Forelimb muscle (tissue), 1 donor: ENCODE measurements around the gene PPP2R2D. TPM values are rescaled to one million over a fixed set of nuclear protein-coding genes. Genes with fewer than 3 reads are reported as not detected.
"Not testable (repeated sequence)": the region's sequence is repeated elsewhere in the genome, so short reads cannot be mapped to it uniquely, and the experiment has no call there.

Source experiments
- DNase-seq: peaks from one replicate; pipeline ENCODE4 v3.0.0-alpha.2; 2013; ENCODE audit warnings: low read depth
- polyA plus RNA-seq: library from polyadenylated mRNA; unstranded; fragments of 120-200 nt; gene quantifications from one replicate; pipeline ENCODE4 v1.2.1, GENCODE V29; 2013; ENCODE audit not compliant: insufficient read length

Gene PPP2R2D
- polyA plus RNA-seq, 1 donor: 29.8 TPM

DNA sequence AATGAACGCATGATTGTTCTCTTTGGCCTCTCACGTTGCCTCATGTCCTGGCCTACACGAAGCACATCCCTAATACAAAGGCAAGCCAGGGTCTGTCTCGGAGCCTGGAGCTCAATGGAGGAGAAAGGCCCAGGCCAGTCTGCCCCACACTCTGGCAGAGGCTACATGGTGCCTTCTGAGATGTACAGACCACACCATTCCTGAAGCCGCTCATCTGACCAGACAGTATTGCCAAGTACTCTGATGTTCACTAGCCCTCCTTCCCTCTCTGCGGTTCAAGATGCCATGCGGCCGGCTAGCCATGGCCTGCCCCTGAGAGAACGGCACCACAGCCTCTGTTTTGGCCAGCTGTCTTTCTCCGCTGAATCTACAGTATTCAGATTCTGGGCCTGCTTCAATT is 75.0 kb downstream of the PPP2R2D start:
- DNase-seq: no peak

DNA sequence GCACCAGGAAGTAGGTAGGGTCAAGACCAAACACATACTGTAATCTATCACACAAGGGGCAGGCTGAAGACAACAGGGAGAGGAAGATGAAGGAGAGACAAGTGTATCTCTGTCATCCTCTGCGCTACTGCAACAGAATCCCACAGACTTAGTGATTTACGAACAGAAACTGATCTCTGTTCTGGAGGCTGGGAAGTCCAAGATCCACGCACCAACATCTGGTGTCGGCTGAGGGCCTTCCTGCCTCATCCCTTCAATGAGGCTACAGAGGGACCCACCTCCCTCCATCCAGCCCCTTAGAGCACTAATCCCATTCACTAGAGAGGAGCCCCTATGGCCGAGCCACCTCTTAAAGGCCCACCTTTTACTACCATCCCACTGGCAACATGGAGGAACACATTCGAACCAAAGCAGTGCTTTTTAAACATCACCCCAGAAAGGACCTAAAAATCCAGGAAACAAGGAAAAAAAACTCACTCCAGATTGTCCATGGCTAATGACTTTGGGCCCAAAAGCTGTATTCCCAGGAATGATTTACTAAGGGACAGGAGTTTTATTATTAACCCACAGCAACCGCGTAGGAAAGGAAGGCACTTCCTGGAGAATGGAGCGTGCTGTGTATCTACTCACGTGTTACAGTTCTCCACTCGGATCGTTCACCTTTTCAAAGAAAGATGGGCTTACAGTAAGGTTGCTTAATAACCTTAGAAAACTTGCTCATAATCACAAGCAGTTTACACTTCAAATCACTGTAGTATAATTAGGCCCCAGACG is 76.7 kb downstream of the PPP2R2D start:
- no peak for DNase-seq

DNA sequence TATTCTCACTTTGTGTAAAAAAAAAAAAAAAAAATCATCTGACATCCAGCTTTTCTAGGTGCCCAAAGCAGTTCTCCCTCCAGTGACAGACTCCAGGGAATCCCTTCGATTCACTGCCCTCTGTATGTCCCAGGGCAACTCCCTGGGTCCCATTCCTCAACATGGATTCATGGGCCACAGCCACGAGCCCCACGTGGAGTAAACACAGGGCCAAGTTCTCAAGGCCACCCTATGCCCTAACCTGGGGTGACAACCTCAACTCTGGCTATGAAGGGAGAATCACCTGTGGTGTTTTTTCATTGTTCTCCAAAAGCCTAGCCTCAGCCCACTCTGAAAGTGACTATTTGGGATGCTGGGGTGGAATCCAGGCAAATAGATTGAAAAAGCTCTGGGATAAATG is 77.6 kb downstream of the PPP2R2D start:
- no peak for DNase-seq

DNA sequence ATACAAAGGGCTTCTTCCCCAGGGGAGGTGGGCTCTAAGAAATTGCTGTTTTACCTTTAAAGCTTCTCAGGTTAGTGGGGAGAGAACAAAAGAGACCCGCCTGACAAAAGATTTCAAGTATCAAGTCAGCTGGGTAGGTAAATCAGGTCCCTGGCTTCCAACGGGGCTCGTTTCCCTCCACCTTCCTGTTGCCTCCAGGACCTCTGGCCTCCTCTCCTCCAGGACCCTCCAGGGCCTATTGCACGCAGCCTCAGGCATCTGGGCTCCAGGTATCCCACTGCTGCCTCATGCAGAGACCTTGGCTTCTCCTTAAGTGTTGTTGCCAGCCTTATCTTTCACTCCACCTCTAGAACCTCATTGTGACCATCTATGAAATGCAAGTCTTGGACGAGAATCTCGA is 78.0 kb downstream of the PPP2R2D start:
- DNase-seq: no peak

DNA sequence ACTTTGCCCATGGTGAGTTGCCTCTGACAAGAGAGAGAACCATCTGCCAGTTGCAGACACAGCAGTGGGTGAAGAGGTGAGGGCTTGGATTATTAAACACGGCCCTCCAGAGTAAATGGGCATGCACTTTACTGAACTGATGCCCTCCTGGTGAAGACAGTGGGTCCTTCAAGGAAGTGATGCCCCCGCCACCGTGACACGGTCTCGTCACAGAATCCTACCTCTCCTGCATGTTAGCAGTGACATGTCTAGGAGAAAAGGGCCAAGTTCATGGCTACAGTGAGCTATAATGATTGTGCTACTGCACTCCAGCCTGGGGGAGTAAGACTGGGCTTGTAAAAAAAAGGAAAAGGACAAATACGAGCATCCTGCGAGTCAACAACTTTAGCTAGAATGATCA is 78.5 kb downstream of the PPP2R2D start:
- DNase-seq: no peak

DNA sequence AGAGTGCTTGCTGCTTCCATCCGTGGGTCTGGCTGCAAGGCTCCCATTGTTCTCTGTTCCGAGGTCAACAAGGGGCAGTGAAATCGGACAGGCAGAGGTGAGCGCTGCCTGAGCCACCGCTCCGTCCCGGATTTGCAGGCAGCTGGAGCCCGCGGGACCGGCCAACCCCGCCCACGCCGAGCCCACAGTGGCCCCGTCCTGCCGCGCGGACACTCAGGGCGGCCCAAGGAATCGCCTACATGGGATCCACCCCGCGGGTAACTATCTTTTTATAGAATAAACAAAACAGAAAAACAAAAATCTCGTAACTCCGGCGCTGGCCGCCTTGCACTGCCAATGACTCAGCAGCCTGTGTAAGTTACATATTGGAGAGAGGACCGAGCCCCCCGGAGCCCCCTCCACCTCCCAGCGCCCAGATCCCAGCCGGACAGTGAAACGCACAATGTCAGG is 79.0 kb downstream of the PPP2R2D start:
- DNase-seq: no peak

DNA sequence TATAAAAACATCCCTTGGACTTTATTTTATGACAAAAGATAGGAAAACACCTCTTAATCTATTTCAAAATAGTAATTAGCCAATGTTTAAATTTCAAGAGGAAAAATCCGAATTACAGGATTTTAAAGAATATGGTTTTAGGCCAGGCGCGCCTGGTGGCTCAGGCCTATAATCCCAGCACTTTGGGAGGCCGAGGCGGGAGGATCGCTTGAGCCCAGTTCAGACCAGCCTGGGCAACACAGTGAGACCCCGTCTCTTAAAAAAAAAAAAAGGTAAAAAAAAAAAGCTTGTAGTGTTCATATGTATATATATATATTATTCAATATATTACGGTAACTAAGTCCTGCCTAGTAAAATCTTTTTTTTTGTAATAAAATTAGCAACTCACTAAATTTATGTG is 79.5 kb downstream of the PPP2R2D start:
- DNase-seq: no peak

DNA sequence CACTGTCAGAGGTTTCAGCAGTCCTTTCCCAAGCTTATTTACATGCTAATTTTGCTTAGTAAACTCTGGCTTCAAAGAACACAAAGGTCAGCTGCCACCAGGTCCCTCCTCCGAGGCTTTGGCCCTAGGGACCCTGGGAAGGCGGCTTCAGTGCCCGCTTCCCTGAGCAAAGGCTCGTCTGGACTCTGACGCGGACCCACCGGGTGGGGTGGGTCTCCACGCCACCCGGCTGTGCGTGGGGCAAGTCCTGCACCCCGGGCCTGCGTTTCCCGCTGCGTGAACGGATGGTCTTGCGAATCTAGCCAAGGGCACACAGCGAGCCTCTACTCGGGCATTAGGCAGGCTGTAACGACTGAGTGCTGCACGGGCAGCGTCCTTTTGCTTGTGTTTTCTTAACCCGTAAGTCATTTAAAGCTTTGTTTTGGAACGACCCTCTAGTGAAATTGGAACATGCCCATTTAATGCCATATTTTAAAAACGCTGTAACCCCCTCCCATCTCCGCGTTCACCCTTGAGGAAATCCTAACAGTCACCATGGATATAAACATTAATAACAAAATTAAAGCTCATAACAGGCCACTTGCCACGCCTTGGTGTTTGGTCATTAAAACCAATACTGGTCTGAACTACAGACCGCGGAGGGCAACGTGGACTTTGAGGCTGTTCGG is 80.1 kb downstream of the PPP2R2D start:
- DNase-seq: no peak

DNA sequence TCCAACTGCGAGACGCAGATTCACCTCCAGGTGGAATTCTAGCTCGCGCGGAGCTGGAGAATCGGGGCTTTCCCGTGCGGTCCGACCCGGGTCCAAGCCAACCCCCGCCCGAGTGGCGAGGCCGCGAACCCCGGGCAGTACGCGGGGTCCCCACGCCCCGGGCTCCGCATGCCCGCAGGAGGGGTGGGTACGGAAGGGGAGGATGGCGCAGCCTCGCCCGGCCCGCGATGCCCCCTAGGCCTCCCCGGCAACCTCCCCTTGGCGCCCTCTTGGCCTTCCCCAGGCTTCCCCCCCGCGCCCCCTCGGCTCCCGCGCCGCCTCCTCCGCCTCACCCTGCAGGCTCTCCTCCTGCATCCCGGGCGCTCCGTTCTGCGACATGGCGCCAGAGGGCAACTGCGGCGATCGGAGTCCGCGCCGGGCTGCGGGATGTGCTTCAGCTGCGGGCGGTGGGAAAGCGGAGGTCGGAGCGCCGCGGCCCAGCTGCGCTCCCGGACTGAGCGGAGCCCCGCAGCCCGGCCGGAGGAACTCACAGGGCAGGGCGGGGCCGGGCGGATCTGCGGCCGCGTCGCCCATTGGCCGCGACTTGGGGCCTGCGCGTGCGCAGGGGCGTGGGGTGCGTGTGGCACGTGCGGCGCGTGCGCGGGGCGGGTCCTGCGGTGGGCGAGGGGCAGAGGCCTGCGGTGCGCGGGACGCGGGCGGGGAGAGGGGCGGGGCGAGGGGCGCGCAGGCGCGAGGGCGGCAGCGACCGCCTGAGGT is 80.8 kb downstream of the PPP2R2D start, which contains the start of gene BNIP3:
BNIP3 (minus strand) TSS at position 495 of the 756 bp plus-strand sequence; CDS start at position 378, 117 bp downstream.
- DNase-seq: peak; percentile 76

DNA sequence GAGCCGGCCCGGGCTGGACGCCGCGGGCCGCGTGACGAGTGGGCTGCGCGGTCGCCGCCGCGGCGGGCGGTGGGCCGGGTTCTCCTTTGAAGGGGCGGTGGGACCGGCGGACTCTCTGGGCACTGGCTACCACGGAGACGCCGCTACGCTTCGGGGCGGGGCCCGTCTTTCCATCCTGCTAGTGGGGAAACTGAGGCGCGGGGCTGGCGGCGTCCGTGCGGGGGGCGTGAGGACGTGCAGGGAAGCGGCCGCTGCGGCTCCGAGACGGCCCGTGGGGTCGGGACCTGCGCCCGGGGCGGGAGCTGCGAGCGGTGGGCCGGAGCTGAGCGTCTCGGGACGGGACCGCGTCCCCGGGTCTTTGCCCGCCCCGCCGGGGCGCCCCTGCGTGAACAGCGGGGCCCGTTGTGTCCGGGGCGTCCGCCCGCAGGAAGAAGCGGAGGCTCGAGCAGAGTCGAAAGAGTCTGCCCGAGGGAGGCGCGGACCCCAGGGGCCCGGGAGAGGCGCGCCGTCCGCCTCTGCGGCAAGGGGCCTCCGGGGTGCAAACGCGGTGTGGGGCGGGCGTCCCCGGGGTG is 81.5 kb downstream of the PPP2R2D start:
- DNase-seq: no peak

DNA sequence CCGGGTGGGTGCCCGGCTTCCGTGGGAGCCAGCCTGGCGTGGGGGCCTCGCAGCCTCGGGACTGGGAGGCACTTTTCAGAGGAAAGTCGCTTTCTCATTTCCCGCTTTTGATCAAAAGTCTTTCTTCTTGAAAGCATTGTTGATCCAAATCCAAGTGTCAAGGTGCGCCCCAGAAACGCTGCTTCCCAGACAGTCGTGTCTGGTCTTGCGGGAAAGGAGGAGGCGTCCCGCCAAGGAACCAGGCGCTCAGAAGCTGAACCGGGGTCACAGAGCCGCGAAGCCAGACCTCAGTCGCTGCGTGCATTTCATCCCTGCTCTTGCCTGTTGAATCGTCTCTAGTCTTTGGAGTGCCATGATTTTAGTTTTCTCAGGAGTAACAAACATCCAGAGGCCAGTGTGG is 82.0 kb downstream of the PPP2R2D start:
- no peak for DNase-seq

DNA sequence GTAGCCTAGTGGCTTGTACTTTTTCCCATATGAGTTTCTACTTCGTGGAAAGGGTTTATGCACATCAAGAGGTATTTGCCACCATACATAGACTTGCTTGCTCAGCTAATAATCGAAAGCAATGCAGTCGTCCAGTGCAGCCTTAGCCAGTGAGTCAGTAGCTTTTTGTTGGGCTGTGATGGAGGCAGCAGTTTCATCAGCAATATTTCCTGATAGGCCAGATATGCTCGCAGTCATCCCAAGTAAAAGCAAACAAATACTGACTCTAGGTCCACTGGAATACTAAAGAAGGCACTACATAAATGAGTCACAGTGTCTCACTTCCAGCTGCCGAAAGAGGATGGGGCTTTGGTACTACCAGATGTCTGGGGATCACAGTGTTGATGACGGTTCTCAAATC is 83.0 kb downstream of the PPP2R2D start:
- no peak for DNase-seq

DNA sequence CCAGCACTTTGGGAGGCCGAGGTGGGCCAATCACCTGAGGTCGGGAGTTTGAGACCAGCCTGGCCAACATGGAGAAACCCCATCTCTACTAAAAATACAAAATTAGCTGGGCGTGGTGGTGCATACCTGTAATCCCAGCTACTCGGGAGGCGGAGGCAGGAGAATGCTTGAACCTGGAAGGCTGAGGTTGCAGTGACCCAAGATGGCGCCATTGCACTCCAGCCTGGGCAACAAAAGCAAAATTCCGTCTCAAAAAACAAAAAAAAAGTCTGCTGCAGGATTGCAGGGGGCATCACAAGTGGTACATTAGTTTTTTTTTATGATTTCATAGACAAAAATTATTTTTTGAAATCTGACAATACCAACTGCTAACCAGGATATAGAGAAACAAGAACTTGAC is 86.0 kb downstream of the PPP2R2D start:
- not testable (repeated sequence) for DNase-seq

DNA sequence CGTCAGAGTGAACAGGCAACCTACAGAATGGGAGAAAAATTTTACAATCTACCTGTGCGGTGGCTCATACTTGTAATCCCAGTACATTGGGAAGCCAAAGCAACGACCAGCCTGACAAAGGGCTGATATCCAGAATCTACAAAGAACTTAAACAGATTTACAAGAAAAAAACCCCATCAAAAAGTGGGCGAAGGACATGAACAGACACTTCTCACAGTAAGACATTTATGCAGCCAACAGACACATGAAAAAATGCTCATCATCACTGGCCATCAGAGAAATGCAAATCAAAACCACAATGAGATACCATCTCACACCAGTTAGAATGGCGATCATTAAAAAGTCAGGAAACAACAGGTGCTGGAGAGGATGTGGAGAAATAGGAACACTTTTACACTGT is 86.5 kb downstream of the PPP2R2D start:
- DNase-seq: not testable (repeated sequence)

DNA sequence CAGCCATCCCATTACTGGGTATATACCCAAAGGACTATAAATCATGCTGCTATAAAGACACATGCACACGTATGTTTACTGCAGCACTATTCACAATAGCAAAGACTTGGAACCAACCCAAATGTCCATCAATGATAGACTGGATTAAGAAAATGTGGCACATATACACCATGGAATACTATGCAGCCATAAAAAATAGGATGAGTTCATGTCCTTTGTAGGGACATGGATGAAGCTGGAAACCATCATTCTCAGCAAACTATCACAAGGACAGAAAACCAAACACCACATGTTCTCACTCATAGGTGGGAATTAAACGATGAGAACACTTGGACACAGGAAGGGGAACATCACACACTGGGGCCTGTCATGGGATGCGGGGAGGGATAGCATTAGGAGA is 87.0 kb downstream of the PPP2R2D start:
- DNase-seq: not testable (repeated sequence)

DNA sequence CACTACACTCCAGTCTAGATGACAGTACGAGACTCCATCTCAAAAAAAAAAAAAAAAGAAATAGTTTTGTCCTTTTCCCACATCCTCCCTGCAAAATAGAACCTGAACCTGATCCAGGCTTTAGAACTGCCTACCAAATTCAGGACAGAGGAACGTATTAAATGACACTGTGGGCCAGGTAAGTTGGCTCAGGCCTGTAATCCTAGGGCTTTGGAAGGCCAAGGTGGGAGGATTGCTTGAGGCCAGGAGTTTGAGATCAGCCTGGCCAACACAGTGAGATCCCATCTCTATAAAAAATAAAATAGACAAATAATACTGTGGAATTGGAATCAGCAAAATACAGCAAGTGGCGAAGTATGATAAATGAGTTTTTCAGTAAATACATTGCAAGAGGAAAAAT is 90.9 kb downstream of the PPP2R2D start:
- no peak for DNase-seq

DNA sequence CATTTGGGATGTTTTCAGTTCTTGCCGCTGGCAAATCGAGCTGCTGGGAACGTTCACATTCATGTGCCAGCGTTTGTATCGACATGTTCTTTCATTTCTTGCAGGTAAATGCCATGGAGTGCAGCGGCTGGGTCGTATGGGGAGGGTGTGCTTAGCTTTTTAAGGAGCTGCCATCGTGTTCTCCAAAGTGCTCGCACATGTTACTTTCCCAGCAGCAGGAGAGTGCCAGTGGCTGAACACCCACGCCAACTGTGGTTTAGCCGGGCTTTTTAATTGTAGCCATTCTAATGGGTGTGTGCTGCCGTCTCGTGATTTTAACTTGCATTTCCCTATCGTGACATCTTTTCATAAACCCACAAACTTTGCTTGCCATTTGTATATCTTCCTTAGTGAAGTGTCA is 92.5 kb downstream of the PPP2R2D start:
- no peak for DNase-seq

DNA sequence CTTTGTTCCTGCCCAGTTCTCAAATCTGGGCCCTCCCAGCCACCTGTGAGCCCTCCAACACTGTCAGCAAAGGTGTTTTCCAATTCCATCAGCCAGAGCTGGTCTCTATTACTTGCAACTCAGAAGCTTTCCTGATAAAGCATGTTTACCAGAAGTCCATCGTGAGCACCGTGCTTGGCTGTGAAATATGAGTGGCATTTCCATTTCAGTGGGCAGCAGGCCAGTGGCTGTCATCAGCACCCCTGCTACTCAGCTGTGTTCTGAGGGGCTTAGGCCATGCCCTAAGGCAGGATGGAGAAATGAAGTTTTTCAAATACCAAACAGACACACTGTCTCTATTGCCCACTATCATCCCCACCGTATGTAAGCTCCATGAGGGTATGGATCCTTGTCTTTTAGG is 93.6 kb downstream of the PPP2R2D start:
- no peak for DNase-seq

DNA sequence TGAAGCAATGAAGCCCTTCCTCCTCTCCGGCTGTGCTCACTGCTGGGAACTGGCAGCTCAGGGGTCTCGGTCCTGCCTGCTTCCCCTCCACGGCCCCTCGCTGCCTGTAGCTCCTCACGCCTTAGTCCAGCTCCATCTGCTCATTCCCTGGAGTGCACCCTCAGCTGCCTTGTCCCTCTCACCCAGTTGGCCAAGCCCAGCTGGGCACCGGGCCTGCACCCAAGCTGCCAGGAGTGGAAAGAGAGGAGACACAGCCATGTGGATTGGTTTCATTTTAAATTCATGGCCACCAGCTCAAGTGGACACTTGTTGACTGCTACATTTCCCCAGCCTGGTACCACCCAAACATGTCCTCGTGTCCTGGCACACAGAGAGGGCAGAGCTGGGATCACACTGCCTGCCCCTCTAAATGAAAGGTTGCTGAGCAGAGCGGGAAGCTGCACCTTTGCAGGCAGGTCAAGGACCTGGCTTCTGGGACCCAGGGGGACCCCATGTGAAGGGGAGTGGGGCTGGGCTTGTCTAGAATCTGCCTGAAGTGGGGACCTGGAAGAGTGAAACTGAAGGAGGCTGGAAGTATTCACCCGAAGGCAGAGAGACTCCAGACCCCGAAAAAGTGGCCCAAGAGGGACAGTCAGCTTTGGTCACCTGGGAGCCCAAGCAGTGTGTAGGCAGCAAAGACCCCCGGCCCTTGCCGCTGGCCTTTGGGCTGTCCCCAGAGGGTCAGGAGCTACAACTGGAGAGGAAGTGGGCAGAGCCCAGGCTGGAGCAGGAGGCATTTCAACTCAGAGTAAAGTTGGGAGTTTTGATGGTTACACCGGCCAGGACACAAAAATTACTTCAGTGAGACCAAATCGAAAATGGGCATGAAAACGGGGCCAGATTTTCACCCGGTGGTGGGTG is 95.9 kb downstream of the PPP2R2D start:
- DNase-seq: no peak

DNA sequence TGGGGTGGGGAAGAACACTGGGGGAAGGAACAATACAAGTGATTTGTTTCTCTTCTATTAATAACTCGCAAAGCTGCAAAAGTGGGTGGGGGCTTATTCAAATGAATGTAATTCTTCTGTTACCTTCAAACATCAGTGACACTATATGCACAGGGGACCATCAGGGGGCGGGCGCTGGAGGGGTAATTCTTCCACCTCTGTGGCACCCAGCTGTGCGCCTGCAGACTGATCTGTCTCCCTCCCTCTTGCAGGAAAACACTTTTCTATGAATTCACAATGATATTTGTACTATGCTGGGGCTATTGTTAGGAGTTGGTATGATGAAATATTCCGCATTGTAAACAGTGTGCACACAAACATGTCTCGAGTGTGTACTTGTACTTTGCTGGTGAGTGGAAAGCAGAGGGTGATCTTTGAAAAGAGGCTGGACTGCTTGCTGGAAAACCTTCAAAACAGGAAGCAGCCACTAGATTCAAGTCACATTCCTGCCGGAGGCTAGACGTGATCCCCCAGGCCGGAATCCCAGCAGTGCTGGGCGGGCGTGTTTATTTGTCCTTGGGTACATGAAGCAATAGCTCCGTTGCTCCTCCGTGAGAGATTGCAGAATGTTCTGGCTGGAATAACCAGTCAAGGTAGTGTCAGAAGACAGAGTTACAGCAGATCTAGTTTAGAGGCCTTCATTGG is 96.7 kb downstream of the PPP2R2D start:
- DNase-seq: no peak
